Liver (tissue), 9 donors: Measurements from ENCODE around the gene RPS6KC1. TPM values are rescaled to one million over a fixed set of nuclear protein-coding genes. Genes with fewer than 3 reads are reported as not detected.
"Not testable (repeated sequence)": the region's sequence is repeated elsewhere in the genome, so short reads cannot be mapped to it uniquely, and the experiment has no call there.

Source experiments
- DNase-seq: peaks from one replicate; pipeline ENCODE4 v3.0.0-alpha.2; 2017; ENCODE audit warnings: low spot score
- H3K27ac ChIP-seq, 2 donors: one replicate each; pipeline ENCODE4 v1.7.0; 2013; ENCODE audit warnings: inconsistent platforms in 2 of 2, low read length in 2 of 2, control low read depth in 1 of 2, low read depth in 1 of 2, mild to moderate bottlenecking in 1 of 2
- H3K27me3 ChIP-seq, 4 donors: one replicate each; pipeline versions ENCODE4 v1.6.1 to v1.7.0; 2013; ENCODE audit warnings: low read length in 3 of 4, inconsistent platforms in 1 of 4, mild to moderate bottlenecking in 1 of 4, moderate library complexity in 1 of 4; ENCODE audit not compliant: control insufficient read depth in 4 of 4, insufficient read depth in 4 of 4
- H3K36me3 ChIP-seq, 4 donors: one replicate each; pipeline versions ENCODE4 v1.6.1 to v1.7.0; 2013; ENCODE audit warnings: low read length in 3 of 4, mild to moderate bottlenecking in 3 of 4, low read depth in 1 of 4, moderate library complexity in 1 of 4; ENCODE audit not compliant: control insufficient read depth in 4 of 4, insufficient read depth in 3 of 4
- H3K4me1 ChIP-seq, 4 donors: one replicate each; pipeline versions ENCODE4 v1.6.1 to v1.7.0; 2013; ENCODE audit warnings: low read length in 3 of 4, mild to moderate bottlenecking in 3 of 4, moderate library complexity in 1 of 4; ENCODE audit not compliant: control insufficient read depth in 4 of 4, insufficient read depth in 4 of 4
- H3K4me3 ChIP-seq, 3 donors: one replicate each; pipeline versions ENCODE4 v1.6.1 to v1.7.0; 2013; ENCODE audit warnings: low read length in 3 of 3, control low read depth in 1 of 3, low read depth in 1 of 3, mild to moderate bottlenecking in 1 of 3
- H3K9ac ChIP-seq, 2 donors: one replicate each; pipeline ENCODE4 v1.7.0; 2013; ENCODE audit warnings: low read length in 2 of 2, mild to moderate bottlenecking in 2 of 2, moderate library complexity in 2 of 2, control low read depth in 1 of 2, low read depth in 1 of 2
- H3K9me3 ChIP-seq, 4 donors: one replicate each; pipeline versions ENCODE4 v1.6.1 to v1.7.0; 2013; ENCODE audit warnings: low read length in 3 of 4; ENCODE audit not compliant: control insufficient read depth in 4 of 4
- ATF3 ChIP-seq: IDR thresholded peaks from 2 replicates; pipeline ENCODE4 v1.6.1; 2016; ENCODE audit warnings: antibody characterized with exemption
- CTCF ChIP-seq: fragments of 150-350 bp; IDR thresholded peaks from 2 replicates; pipeline ENCODE4 v1.5.1; 2017; ENCODE audit warnings: improper control_type of control experiment, low read depth, low read length; ENCODE audit not compliant: missing input control
- FOXA1 ChIP-seq: IDR thresholded peaks from 2 replicates; pipeline ENCODE4 v1.6.1; 2016; ENCODE audit warnings: antibody characterized with exemption
- GABPA ChIP-seq, 2 donors: IDR thresholded peaks in 1 of 2; conservative IDR thresholded peaks in 1 of 2; 2 replicates each; pipeline ENCODE4 v1.6.1; 2016; ENCODE audit warnings: antibody characterized with exemption in 2 of 2, mild to moderate bottlenecking in 1 of 2, moderate library complexity in 1 of 2
- JUND ChIP-seq, 2 donors: IDR thresholded peaks; 2 replicates each; pipeline ENCODE4 v1.6.1; 2016; ENCODE audit warnings: antibody characterized with exemption in 2 of 2
- MAX ChIP-seq: IDR thresholded peaks from 2 replicates; pipeline ENCODE4 v1.6.1; 2016; ENCODE audit warnings: antibody characterized with exemption
- NR2F2 ChIP-seq: IDR thresholded peaks from 2 replicates; pipeline ENCODE4 v1.6.1; 2016; ENCODE audit warnings: antibody characterized with exemption
- RAD21 ChIP-seq, 2 donors: IDR thresholded peaks; 2 replicates each; pipeline ENCODE4 v1.6.1; 2016; ENCODE audit warnings: antibody characterized with exemption in 2 of 2, mild to moderate bottlenecking in 2 of 2
- SP1 ChIP-seq: IDR thresholded peaks from 2 replicates; pipeline ENCODE4 v1.6.1; 2018; ENCODE audit warnings: antibody characterized with exemption, mild to moderate bottlenecking
- YY1 ChIP-seq: IDR thresholded peaks from 2 replicates; pipeline ENCODE4 v1.6.1; 2016; ENCODE audit warnings: antibody characterized with exemption, mild to moderate bottlenecking
- ZBTB33 ChIP-seq: IDR thresholded peaks from 2 replicates; pipeline ENCODE4 v1.6.1; 2016; ENCODE audit warnings: antibody characterized with exemption
- WGBS: extraction: QIAGEN DNeasy Blood & Tissue Kit; methylation state at CpG from one replicate; pipeline ENCODE4 v1.1.7; 2013; 5-methylcytosine and 5-hydroxymethylcytosine counted together
- polyA plus RNA-seq, 2 donors: library from polyadenylated mRNA; stranded (reverse) in 1 of 2; unstranded in 1 of 2; fragments of 200-250 nt in 1 of 2; fragments of >200 nt in 1 of 2; fragmentation: Nextera tagmentation in 1 of 2; extraction: Ambion mirVana in 1 of 2; gene quantifications; one replicate each; pipeline versions ENCODE4 v1.2.1 to v1.2.3, GENCODE V29; 2013 to 2015
- total RNA-seq, 2 donors: library from RNA; depleted of rRNA; stranded (reverse); fragments of >200 nt; gene quantifications; one replicate each; pipeline ENCODE4 v1.2.3, GENCODE V29; 2014
- donor health status: healthy.
- donor health status: healthy.
- donor health status: healthy.
- donor health status: healthy.
- donor health status: healthy.

The RPS6KC1 gene
- total and polyA plus RNA-seq, 4 donors = 3.5 to 15.6 (median 9.8) TPM

GRCh38 chr1:213200630-213201029, 149.6 kb downstream of the RPS6KC1 start (continued):
- TF ChIP-seq CTCF = no peak

GRCh38 chr1:213201380-213202155, 150.5 kb downstream of the RPS6KC1 start:
- Histone ChIP-seq H3K27ac (no peak overlapping the region), H3K36me3 (peaks cover 0 to 3% (median 0%) of the 10 kb centered on the region in 4 donors), H3K9ac (no peak overlapping the region), H3K27me3 (no peaks in the 10 kb centered on the region), H3K9me3 (peaks cover 0 to 6% (median 2%) of the 10 kb centered on the region in 4 donors), H3K4me3 (no peak overlapping the region), H3K4me1 (peaks cover 0 to 2% (median 0%) of the 10 kb centered on the region in 4 donors)
- TF ChIP-seq GABPA (IDR thresholded peaks at IDR 0.05 in 1 of 2, conservative IDR thresholded peaks at IDR 0.05 in 1 of 2) = no peak
- no peak for TF ChIP-seq NR2F2
- no peak for TF ChIP-seq JUND (IDR thresholded peaks at IDR 0.05)
- no peak for TF ChIP-seq YY1
- TF ChIP-seq FOXA1 = no peak
- no peak for TF ChIP-seq RAD21 (IDR thresholded peaks at IDR 0.05)
- no peak for TF ChIP-seq SP1
- no peak for TF ChIP-seq ATF3
- TF ChIP-seq ZBTB33 = no peak
- 96% methylated on average over 1 of the region's 1 CpG for WGBS
- DNase-seq = no peak

GRCh38 chr1:213211201-213211600, 160.2 kb downstream of the RPS6KC1 start:
- Histone ChIP-seq H3K27ac (no peak overlapping the region), H3K27me3 (no peaks in the 10 kb centered on the region), H3K4me1 (no peaks in the 10 kb centered on the region), H3K9me3 (no peaks in the 10 kb centered on the region), H3K36me3 (peaks cover 0 to 6% (median 2%) of the 10 kb centered on the region in 4 donors), H3K9ac (no peak overlapping the region), H3K4me3 (no peak overlapping the region)
- DNase-seq = no peak
- WGBS = 96% methylated on average over 2 of the region's 2 CpGs
- TF ChIP-seq MAX (no peak), SP1 (no peak)

GRCh38 chr1:213219076-213219475, 168.0 kb downstream of the RPS6KC1 start:
- 97% methylated on average over 2 of the region's 2 CpGs for WGBS
- H3K27me3 ChIP-seq, H3K4me3 ChIP-seq, H3K36me3 ChIP-seq, H3K27ac ChIP-seq, H3K4me1 ChIP-seq, H3K9me3 ChIP-seq, H3K9ac ChIP-seq, DNase-seq: not testable (repeated sequence)
